Tibial nerve (tissue), 4 donors: Measurements from ENCODE around the gene IDH3G.

Source experiments
- EP300 ChIP-seq, 2 donors: sonication (generic); formaldehyde crosslinking; IDR thresholded peaks; one replicate each; pipeline ENCODE4 v1.6.1; 2017; ENCODE audit warnings: antibody characterized with exemption in 2 of 2, mild to moderate bottlenecking in 1 of 2
- POLR2A ChIP-seq, 2 donors: fragments of 450-650 bp; IDR thresholded peaks; one replicate each; pipeline ENCODE4 v1.6.1; 2017; ENCODE audit warnings: antibody characterized with exemption in 2 of 2, mild to moderate bottlenecking in 2 of 2, moderate library complexity in 2 of 2
- TF ChIP-seq, protein P1 (sequence below), 5 experiments: fragments of 200-600 bp in 3 of 5; fragments of 450-650 bp in 2 of 5; sonication (generic) in 3 of 5; IDR thresholded peaks; one replicate each; pipeline ENCODE4 v1.5.1; 2016 to 2019; ENCODE audit warnings: antibody characterized with exemption in 5 of 5, mild to moderate bottlenecking in 3 of 5, moderate library complexity in 2 of 5

DNA sequence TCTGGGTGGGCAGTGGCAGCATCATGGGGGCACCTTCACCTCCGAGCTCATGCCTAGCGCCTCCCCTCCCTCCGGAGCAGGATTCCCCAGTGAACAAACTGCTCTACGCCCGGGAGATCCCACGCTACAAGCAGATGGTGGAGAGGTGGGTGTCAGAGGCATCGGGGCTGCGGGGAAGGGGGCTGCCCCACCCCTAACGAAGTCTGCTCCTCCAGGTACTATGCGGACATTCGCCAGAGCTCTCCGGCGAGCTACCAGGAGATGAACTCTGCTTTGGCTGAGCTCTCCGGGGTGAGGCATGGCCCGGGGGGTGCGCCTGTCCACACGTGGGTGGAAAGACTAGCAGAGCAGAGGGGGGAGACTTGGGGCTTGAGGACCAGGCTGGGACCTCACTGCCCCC lies 16.0 kb downstream of the IDH3G start:
- TF ChIP-seq, protein P1, sequence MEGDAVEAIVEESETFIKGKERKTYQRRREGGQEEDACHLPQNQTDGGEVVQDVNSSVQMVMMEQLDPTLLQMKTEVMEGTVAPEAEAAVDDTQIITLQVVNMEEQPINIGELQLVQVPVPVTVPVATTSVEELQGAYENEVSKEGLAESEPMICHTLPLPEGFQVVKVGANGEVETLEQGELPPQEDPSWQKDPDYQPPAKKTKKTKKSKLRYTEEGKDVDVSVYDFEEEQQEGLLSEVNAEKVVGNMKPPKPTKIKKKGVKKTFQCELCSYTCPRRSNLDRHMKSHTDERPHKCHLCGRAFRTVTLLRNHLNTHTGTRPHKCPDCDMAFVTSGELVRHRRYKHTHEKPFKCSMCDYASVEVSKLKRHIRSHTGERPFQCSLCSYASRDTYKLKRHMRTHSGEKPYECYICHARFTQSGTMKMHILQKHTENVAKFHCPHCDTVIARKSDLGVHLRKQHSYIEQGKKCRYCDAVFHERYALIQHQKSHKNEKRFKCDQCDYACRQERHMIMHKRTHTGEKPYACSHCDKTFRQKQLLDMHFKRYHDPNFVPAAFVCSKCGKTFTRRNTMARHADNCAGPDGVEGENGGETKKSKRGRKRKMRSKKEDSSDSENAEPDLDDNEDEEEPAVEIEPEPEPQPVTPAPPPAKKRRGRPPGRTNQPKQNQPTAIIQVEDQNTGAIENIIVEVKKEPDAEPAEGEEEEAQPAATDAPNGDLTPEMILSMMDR (IDR thresholded peaks at IDR 0.05), result no peak
- no peak for TF ChIP-seq POLR2A (IDR thresholded peaks at IDR 0.05)
- TF ChIP-seq EP300 (IDR thresholded peaks at IDR 0.05), result no peak
